ENCODE measurements around the gene HACL1.

DNA sequence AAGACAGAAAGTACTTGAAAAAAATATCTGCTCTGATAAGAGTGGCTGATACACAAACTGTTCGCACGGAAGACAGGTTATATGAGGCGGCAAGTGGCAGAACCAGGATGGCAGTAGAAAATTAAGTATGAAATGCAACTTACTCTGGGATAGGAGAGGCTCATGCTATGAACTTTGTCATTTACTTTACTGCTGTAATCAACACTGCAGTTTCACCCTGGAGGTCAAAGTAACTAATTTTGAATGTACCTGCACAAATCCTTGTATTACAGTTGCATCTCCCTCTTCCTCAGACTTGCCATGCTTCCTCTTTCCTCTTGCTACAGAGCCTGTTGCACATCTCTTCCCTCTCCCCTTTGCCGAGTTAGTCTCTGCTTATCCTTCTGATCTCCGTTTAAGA, 38.8 kb downstream of the HACL1 start:
- TF ChIP-seq, protein P1, sequence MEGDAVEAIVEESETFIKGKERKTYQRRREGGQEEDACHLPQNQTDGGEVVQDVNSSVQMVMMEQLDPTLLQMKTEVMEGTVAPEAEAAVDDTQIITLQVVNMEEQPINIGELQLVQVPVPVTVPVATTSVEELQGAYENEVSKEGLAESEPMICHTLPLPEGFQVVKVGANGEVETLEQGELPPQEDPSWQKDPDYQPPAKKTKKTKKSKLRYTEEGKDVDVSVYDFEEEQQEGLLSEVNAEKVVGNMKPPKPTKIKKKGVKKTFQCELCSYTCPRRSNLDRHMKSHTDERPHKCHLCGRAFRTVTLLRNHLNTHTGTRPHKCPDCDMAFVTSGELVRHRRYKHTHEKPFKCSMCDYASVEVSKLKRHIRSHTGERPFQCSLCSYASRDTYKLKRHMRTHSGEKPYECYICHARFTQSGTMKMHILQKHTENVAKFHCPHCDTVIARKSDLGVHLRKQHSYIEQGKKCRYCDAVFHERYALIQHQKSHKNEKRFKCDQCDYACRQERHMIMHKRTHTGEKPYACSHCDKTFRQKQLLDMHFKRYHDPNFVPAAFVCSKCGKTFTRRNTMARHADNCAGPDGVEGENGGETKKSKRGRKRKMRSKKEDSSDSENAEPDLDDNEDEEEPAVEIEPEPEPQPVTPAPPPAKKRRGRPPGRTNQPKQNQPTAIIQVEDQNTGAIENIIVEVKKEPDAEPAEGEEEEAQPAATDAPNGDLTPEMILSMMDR (IDR thresholded peaks at IDR 0.05) = no peak
- no peak for TF ChIP-seq EZH2 (IDR thresholded peaks at IDR 0.05; ENCODE audit: borderline replicate concordance, insufficient read depth, low read depth, low read length, poor library complexity, severe bottlenecking)

Measured in B cell (primary cell).